ENCODE results near the gene MAPK8. TPM values are rescaled to one million over a fixed set of nuclear protein-coding genes. Genes with fewer than 3 reads are reported as not detected.

MAPK8 gene
- polyA plus RNA-seq, 2 of the 4 experiments (the other 2 are of a cell fraction): 29.6 to 71.4 TPM

- ChIA-PET POLR2A (no interaction called here), CTCF (interaction anchor here (0.7 to 1.2 kb wide), 2 partner anchors 57 to 350 kb away, joined by 3 read pairs; no protein-coding TSS in a partner anchor)
- WGBS (ENCODE audit: missing lambda C conversion rate): 74% methylated on average over 9 of the region's 9 CpGs
- H3K27ac ChIP-seq: peak overlapping the region; percentile 76 to 93
- no peak for TF ChIP-seq PBX3 (IDR thresholded peaks at IDR 0.05)
- TF ChIP-seq JUN (IDR thresholded peaks at IDR 0.05): no peak
- TF ChIP-seq BHLHE40 (IDR thresholded peaks at IDR 0.05; ENCODE audit: low read depth, low read length): no peak
- no peak for TF ChIP-seq HEYL (CRISPR knock-in tag; IDR thresholded peaks at IDR 0.05)
- no peak for TF ChIP-seq POLR2A (IDR thresholded peaks at IDR 0.05; ENCODE audit: low read length)
- TF ChIP-seq SMC3 (IDR thresholded peaks at IDR 0.05): no peak
- no peak for TF ChIP-seq HES2 (IDR thresholded peaks at IDR 0.05)
- TF ChIP-seq HOXA7 (CRISPR knock-in tag; IDR thresholded peaks at IDR 0.05): no peak
- FAIRE-seq: peak; percentile 61
- H3K4me3 ChIP-seq: peak overlapping the region; percentile 70
- peak overlapping the region; percentile 66 for H3K4me2 ChIP-seq
- peaks cover 28% of the 10 kb centered on the region for H3K4me1 ChIP-seq
- H3K9me3 ChIP-seq: no peaks in the 10 kb centered on the region
- DNase-seq (ENCODE audit: low read depth in 1 of 2, low spot score in 1 of 2): no peak
- no peak for ATAC-seq
These were observed 592 bp upstream of the MAPK8 start for GRCh38 chr10:48305905-48306264.

- TF ChIP-seq CBX8 (IDR thresholded peaks at IDR 0.05): no peak
- TF ChIP-seq BHLHE40 (IDR thresholded peaks at IDR 0.05; ENCODE audit: low read depth, low read length): no peak
- no peak for TF ChIP-seq HES2 (IDR thresholded peaks at IDR 0.05)
- no peak for TF ChIP-seq ATOH8 (CRISPR knock-in tag; IDR thresholded peaks at IDR 0.05; ENCODE audit: low read depth)
- no peak for TF ChIP-seq ZC3H11A (IDR thresholded peaks at IDR 0.05)
- no peak for TF ChIP-seq E2F6 (IDR thresholded peaks at IDR 0.05; ENCODE audit: borderline replicate concordance, low read depth)
- 0 out of 2 replicates have a peak, but pooled peaks have one; percentile 7 for TF ChIP-seq PHF8 (IDR thresholded peaks at IDR 0.05; ENCODE audit: borderline replicate concordance, low read depth)
- peak in 1 of 2 experiments; percentile 36; a peak in 2 of 5 replicates for TF ChIP-seq JUN (IDR thresholded peaks at IDR 0.05)
- WGBS (ENCODE audit: missing lambda C conversion rate): 3% methylated on average over 17 of the region's 70 CpGs
- POLR2A ChIA-PET: no interaction called here
- H3K27ac ChIP-seq: peak overlapping the region; percentile 76 to 93
- CTCF ChIA-PET: interaction anchor here (0.6 to 0.9 kb wide), 2 partner anchors 11 to 200 kb away, joined by 3 read pairs; no protein-coding TSS in a partner anchor
- H3K4me1 ChIP-seq: peaks cover 28% of the 10 kb centered on the region
- ATAC-seq (peak; percentile 59 to 79), FAIRE-seq (no peak), DNase-seq (ENCODE audit: low read depth in 1 of 2, low spot score in 1 of 2) (peak; percentile 42 to 43)
- peak overlapping the region; percentile 70 for H3K4me3 ChIP-seq
- peak overlapping the region; percentile 83 for H3K4me2 ChIP-seq
- H3K9me3 ChIP-seq: no peaks in the 10 kb centered on the region
These were observed 613 bp downstream of the MAPK8 start for GRCh38 chr10:48306870-48307710.

GRCh38 chr10:48307711-48308018 is 1.2 kb downstream of the MAPK8 start:
- CTCF ChIA-PET: interaction anchor here (0.9 kb wide), 1 partner anchor 199 kb away, joined by 3 read pairs; no protein-coding TSS in a partner anchor
- no peak for ATAC-seq
- Histone ChIP-seq H3K27ac (peak overlapping the region in 1 of 2 experiments; percentile 93; a peak in 3 of 6 replicates), H3K4me3 (peak overlapping the region; percentile 70), H3K4me2 (peak overlapping the region; percentile 83), H3K4me1 (peaks cover 28% of the 10 kb centered on the region), H3K9me3 (no peaks in the 10 kb centered on the region)
- POLR2A ChIA-PET: no interaction called here
- FAIRE-seq: no peak
- 29% methylated on average over 3 of the region's 3 CpGs for WGBS (ENCODE audit: missing lambda C conversion rate)
- TF ChIP-seq RAD21 (conservative IDR thresholded peaks at IDR 0.05 in 1 of 2, IDR thresholded peaks at IDR 0.05 in 1 of 2) (no peak), USF2 (IDR thresholded peaks at IDR 0.05) (no peak), PBX3 (IDR thresholded peaks at IDR 0.05) (no peak), TFCP2L1 (CRISPR knock-in tag; IDR thresholded peaks at IDR 0.05) (no peak), FOXS1 (CRISPR knock-in tag; IDR thresholded peaks at IDR 0.05) (no peak), CEBPB (IDR thresholded peaks at IDR 0.05) (no peak)
- no peak for DNase-seq (ENCODE audit: low read depth in 1 of 2, low spot score in 1 of 2)

All from A549 (cell line).